MM.1S (cell line): Measurements from ENCODE around the gene ZNF638.

Source experiments
- DNase-seq: peaks from one replicate; pipeline ENCODE4 v3.0.0-alpha.2; 2015
- H2AFZ ChIP-seq: fragments of 300-600 bp; sonication (generic); 2 replicates; pipeline ENCODE4 v1.6.0; 2016; ENCODE audit warnings: antibody characterized with exemption, low read length
- H3F3A ChIP-seq: fragments of 300-600 bp; sonication (generic); 2 replicates; pipeline ENCODE4 v1.6.1; 2016; ENCODE audit warnings: mild to moderate bottlenecking, antibody characterized with exemption, low read length, moderate library complexity, mixed read lengths; ENCODE audit not compliant: insufficient read depth
- H3K27ac ChIP-seq: fragments of 300-600 bp; sonication (generic); 2 replicates; pipeline ENCODE4 v1.5.1; 2016; ENCODE audit warnings: mild to moderate bottlenecking, low read length
- H3K27me3 ChIP-seq: fragments of 300-600 bp; sonication (generic); replicated peaks from 2 replicates; pipeline ENCODE4 v1.6.0; 2016; ENCODE audit warnings: low read length; ENCODE audit not compliant: insufficient read depth
- H3K36me3 ChIP-seq: fragments of 300-600 bp; sonication (generic); replicated peaks from 2 replicates; pipeline ENCODE4 v1.6.1; 2016; ENCODE audit warnings: mild to moderate bottlenecking, low read length, mixed read lengths; ENCODE audit not compliant: insufficient read depth
- H3K4me1 ChIP-seq: fragments of 300-600 bp; sonication (generic); 2 replicates; pipeline ENCODE4 v1.6.1; 2016; ENCODE audit warnings: low read length, mixed read lengths
- H3K4me2 ChIP-seq: fragments of 300-600 bp; sonication (generic); 2 replicates; pipeline ENCODE4 v1.6.0; 2016; ENCODE audit warnings: low read depth, low read length
- H3K4me3 ChIP-seq: fragments of 300-600 bp; sonication (generic); 2 replicates; pipeline ENCODE4 v1.5.1; 2016; ENCODE audit warnings: low read length, mixed read lengths
- H3K79me2 ChIP-seq: fragments of 300-600 bp; sonication (generic); 2 replicates; pipeline ENCODE4 v1.6.1; 2016; ENCODE audit warnings: mixed run types, low read length, mixed read lengths
- H3K9ac ChIP-seq: fragments of 300-600 bp; sonication (generic); 2 replicates; pipeline ENCODE4 v1.6.1; 2016; ENCODE audit warnings: low read length, mixed read lengths
- H3K9me2 ChIP-seq: fragments of 300-600 bp; sonication (generic); replicated peaks from 2 replicates; pipeline ENCODE4 v1.6.1; 2016; ENCODE audit warnings: mild to moderate bottlenecking, low read length, mixed read lengths; ENCODE audit not compliant: insufficient read depth
- H3K9me3 ChIP-seq: fragments of 300-600 bp; sonication (generic); replicated peaks from 2 replicates; pipeline ENCODE4 v1.6.1; 2016; ENCODE audit warnings: mild to moderate bottlenecking, low read length, mixed read lengths; ENCODE audit not compliant: insufficient read depth
- H4K20me1 ChIP-seq: fragments of 300-600 bp; sonication (generic); 2 replicates; pipeline ENCODE4 v1.6.1; 2016; ENCODE audit warnings: mild to moderate bottlenecking, low read length, moderate library complexity, mixed read lengths; ENCODE audit not compliant: insufficient read depth
- EZH2 ChIP-seq: fragments of 300-600 bp; sonication (generic); optimal IDR thresholded peaks from 2 replicates; pipeline ENCODE3; 2017; ENCODE audit warnings: low read depth, mild to moderate bottlenecking, antibody characterized with exemption, low read length, mixed read lengths
- EZH2phosphoT487 ChIP-seq: fragments of 300-600 bp; sonication (generic); IDR thresholded peaks from 2 replicates; pipeline ENCODE4 v1.6.1; 2018; ENCODE audit warnings: antibody characterized with exemption, low read length
- TF ChIP-seq, protein P1 (sequence below): fragments of 300-600 bp; sonication (generic); IDR thresholded peaks from 2 replicates; pipeline ENCODE4 v1.5.1; 2016; ENCODE audit warnings: antibody characterized with exemption, low read length, mixed read lengths

ZNF638 gene

DNA sequence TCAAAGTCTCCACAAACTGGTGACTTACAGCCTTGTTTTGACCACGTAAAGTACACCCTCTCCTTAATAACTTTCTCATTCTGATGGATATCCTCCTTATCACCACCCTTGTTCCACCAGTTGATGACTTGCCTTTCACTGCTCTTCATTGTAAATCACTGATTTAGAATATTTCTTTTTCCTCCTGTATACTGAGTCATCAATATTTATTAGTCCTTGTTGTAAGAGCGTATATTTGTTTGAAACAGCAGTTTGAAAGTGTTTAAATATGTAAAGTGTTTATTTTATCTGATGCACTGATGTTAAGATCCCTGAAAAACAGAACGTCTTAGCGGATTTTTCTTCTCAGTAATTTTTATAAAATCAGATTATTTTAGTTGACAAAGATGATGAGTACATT is 87.6 kb downstream of the ZNF638 start:
- Histone ChIP-seq H3K27me3 (no peaks in the 10 kb centered on the region), H3K9ac (no peak overlapping the region), H3K36me3 (0 out of 2 replicates have a peak, but pooled peaks cover 4% of the 10 kb centered on the region), H3F3A (peaks cover 8% of the 10 kb centered on the region), H3K9me2 (no peaks in the 10 kb centered on the region), H4K20me1 (no peaks in the 10 kb centered on the region), H3K4me1 (no peaks in the 10 kb centered on the region), H2AFZ (no peak overlapping the region), H3K79me2 (no peaks in the 10 kb centered on the region), H3K27ac (no peak overlapping the region), H3K9me3 (no peaks in the 10 kb centered on the region), H3K4me3 (no peak overlapping the region), H3K4me2 (no peak overlapping the region)
- no peak for DNase-seq
- TF ChIP-seq EZH2phosphoT487 (no peak), EZH2 (no peak)
- TF ChIP-seq, protein P1, sequence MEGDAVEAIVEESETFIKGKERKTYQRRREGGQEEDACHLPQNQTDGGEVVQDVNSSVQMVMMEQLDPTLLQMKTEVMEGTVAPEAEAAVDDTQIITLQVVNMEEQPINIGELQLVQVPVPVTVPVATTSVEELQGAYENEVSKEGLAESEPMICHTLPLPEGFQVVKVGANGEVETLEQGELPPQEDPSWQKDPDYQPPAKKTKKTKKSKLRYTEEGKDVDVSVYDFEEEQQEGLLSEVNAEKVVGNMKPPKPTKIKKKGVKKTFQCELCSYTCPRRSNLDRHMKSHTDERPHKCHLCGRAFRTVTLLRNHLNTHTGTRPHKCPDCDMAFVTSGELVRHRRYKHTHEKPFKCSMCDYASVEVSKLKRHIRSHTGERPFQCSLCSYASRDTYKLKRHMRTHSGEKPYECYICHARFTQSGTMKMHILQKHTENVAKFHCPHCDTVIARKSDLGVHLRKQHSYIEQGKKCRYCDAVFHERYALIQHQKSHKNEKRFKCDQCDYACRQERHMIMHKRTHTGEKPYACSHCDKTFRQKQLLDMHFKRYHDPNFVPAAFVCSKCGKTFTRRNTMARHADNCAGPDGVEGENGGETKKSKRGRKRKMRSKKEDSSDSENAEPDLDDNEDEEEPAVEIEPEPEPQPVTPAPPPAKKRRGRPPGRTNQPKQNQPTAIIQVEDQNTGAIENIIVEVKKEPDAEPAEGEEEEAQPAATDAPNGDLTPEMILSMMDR, result no peak

DNA sequence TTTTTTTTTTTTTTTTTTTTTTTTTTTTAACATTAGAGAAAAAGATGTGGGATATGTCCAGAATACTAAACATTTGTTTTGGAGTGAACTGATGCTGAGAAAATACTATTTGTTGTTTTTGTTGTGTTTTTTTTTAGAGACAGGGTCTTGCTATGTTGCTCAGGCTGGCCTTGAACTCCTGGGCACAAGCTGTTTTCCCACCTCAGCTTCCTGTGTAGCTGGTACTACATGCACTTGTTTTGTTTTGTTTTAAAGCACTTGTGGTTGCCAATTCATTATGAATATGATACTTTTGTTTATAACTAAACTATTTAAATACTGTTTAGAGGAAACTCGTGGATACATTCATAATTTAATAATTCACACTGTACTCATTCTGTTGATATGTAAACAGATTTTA is 88.4 kb downstream of the ZNF638 start:
- Histone ChIP-seq H3K36me3 (0 out of 2 replicates have a peak, but pooled peaks cover 4% of the 10 kb centered on the region), H3K79me2 (no peaks in the 10 kb centered on the region), H3K9me3 (no peaks in the 10 kb centered on the region), H2AFZ (no peak overlapping the region), H3K9ac (no peak overlapping the region), H3K27ac (no peak overlapping the region), H3K4me3 (no peak overlapping the region), H3K27me3 (no peaks in the 10 kb centered on the region), H3F3A (peaks cover 8% of the 10 kb centered on the region), H3K4me2 (no peak overlapping the region), H4K20me1 (no peaks in the 10 kb centered on the region), H3K4me1 (no peaks in the 10 kb centered on the region), H3K9me2 (no peaks in the 10 kb centered on the region)
- no peak for DNase-seq
- TF ChIP-seq, protein P1, result no peak
- TF ChIP-seq EZH2phosphoT487 (no peak), EZH2 (no peak)

DNA sequence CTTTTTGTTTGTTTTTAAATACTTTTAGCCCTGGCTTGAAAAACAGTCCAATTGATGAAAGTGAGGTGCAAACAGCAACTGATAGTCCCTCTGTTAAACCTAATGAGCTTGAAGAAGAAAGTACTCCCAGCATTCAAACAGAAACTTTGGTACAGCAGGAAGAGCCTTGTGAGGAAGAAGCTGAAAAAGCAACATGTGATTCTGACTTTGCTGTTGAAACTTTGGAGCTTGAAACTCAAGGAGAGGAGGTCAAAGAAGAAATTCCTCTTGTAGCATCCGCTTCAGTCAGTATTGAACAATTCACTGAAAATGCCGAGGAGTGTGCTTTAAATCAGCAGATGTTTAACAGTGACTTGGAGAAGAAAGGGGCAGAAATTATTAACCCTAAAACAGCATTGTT is 91.2 kb downstream of the ZNF638 start:
- DNase-seq, result no peak
- no peak overlapping the region for H3K9ac ChIP-seq
- H3K4me3 ChIP-seq, result no peak overlapping the region

More for the DNA sequence above, 91.2 kb downstream of the ZNF638 start:
- H3K27ac ChIP-seq, result no peak overlapping the region
- no peaks in the 10 kb centered on the region for H3K27me3 ChIP-seq
- H3K4me2 ChIP-seq, result no peak overlapping the region
- H2AFZ ChIP-seq, result no peak overlapping the region
- H3K9me2 ChIP-seq, result no peaks in the 10 kb centered on the region
- no peaks in the 10 kb centered on the region for H3K4me1 ChIP-seq
- no peak for TF ChIP-seq EZH2
- TF ChIP-seq, protein P1, result no peak
- no peak for TF ChIP-seq EZH2phosphoT487
- no peaks in the 10 kb centered on the region for H4K20me1 ChIP-seq
- H3F3A ChIP-seq, result peaks cover 3% of the 10 kb centered on the region
- no peaks in the 10 kb centered on the region for H3K9me3 ChIP-seq
- H3K36me3 ChIP-seq, result peaks cover 11% of the 10 kb centered on the region; the same call in 1 of the 2 replicates
- H3K79me2 ChIP-seq, result no peaks in the 10 kb centered on the region
